ENCODE results near the gene POLD1. TPM values are rescaled to one million over a fixed set of nuclear protein-coding genes. Genes with fewer than 3 reads are reported as not detected.

The POLD1 gene
- total and polyA plus RNA-seq, 2 donors (not counting 3 experiments of a cell fraction or from before 2014, with no cell fraction given), result 40.9 to 63.9 TPM

GRCh38 chr19:50371914-50372475, 12.2 kb upstream of the POLD1 start:
- no peaks in the 10 kb centered on the region for H3K27me3 ChIP-seq (ENCODE audit: control insufficient read depth in 2 of 2, insufficient read depth in 2 of 2, low read length in 2 of 2)
- no peak for DNase-seq (ENCODE audit: low read depth, low spot score)
- dilution Hi-C loops (cut with MboI; ENCODE audit: extremely low pct_ligation_motif_present, low sequenced_read_pairs) (no loop called here), intact Hi-C loops (cut with micrococcal nuclease) (no loop called here)
- no peaks in the 10 kb centered on the region for H4K20me1 ChIP-seq (replicated peaks; ENCODE audit: control insufficient read depth, extremely low read depth, insufficient read depth, low read length)
- H2AFZ ChIP-seq (ENCODE audit: low read depth, low read length), result no peak overlapping the region
- H3K79me2 ChIP-seq (ENCODE audit: control insufficient read depth, insufficient read depth, low read length), result peaks cover under 1% of the 10 kb centered on the region
- H3K27ac ChIP-seq (ENCODE audit: insufficient read depth, low read depth, low read length), result no peak overlapping the region
- ChIA-PET POLR2A (no interaction called here), CTCF (interaction anchor here (1.3 to 1.4 kb wide), 3 partner anchors 15 to 139 kb away, joined by 3 to 4 read pairs (median 4); partner anchors contain the start of gene JOSD2)
- no peaks in the 10 kb centered on the region for H3K9me1 ChIP-seq (replicated peaks; ENCODE audit: control insufficient read depth, extremely low read depth, insufficient read depth, low read length)
- peaks cover 18% of the 10 kb centered on the region for H3K4me1 ChIP-seq (ENCODE audit: control insufficient read depth, extremely low read depth, insufficient read depth, low read length)
- H3K4me3 ChIP-seq (replicated peaks in 1 of 3; ENCODE audit: insufficient read depth in 1 of 3, low read depth in 1 of 3, low read length in 3 of 3), result no peak overlapping the region
- H3K9ac ChIP-seq (replicated peaks; ENCODE audit: extremely low read depth, insufficient read depth, low read length), result no peak overlapping the region
- H3K4me2 ChIP-seq (ENCODE audit: insufficient read depth, low read length), result no peak overlapping the region
- TF ChIP-seq EZH2 (IDR thresholded peaks at IDR 0.05; ENCODE audit: borderline replicate concordance, low read depth, low read length, severe bottlenecking) (no peak), CTCF (IDR thresholded peaks at IDR 0.05; ENCODE audit: extremely low read depth in 1 of 2, insufficient read depth in 1 of 2, low read depth in 1 of 2, low read length in 2 of 2) (no peak), POLR2A (IDR thresholded peaks at IDR 0.05; ENCODE audit: low read depth, low read length) (no peak), MAX (IDR thresholded peaks at IDR 0.05; ENCODE audit: insufficient read depth, insufficient read length) (no peak), FOS (IDR thresholded peaks at IDR 0.05; ENCODE audit: borderline replicate concordance, insufficient read depth, low read length) (no peak), POLR2AphosphoS5 (IDR thresholded peaks at IDR 0.05; ENCODE audit: insufficient read depth, low read depth, low read length) (no peak)
- no peaks in the 10 kb centered on the region for H3K36me3 ChIP-seq (ENCODE audit: control insufficient read depth in 2 of 2, extremely low read depth in 1 of 2, insufficient read depth in 2 of 2, low read length in 2 of 2)
- no peaks in the 10 kb centered on the region for H3K9me3 ChIP-seq (replicated peaks; ENCODE audit: control insufficient read depth, insufficient read depth, low read length)
- BruUV-seq (replicated peaks), result no TSS peak
- no peak for FAIRE-seq
